Neural cell (in vitro differentiated cells): Measurements from ENCODE around the gene KDM4D. TPM values are rescaled to one million over a fixed set of nuclear protein-coding genes. Genes with fewer than 3 reads are reported as not detected.

Experiments used
- H2AFZ ChIP-seq: fragments of 200-600, 300-800 bp; sonication (generic), shearing (Covaris generic); 2 replicates; pipeline ENCODE4 v1.6.0; 2014; ENCODE audit warnings: low read depth, mild to moderate bottlenecking, antibody characterized with exemption, low read length, moderate library complexity
- H3F3A ChIP-seq: fragments of 200-600 bp; shearing (Covaris generic); 2 replicates; pipeline ENCODE4 v1.6.1; 2016; ENCODE audit warnings: mild to moderate bottlenecking, moderate library complexity, mixed read lengths, antibody characterized with exemption, low read length; ENCODE audit not compliant: insufficient read depth, poor library complexity, severe bottlenecking
- H3K27ac ChIP-seq: fragments of 200-600, 300-800 bp; sonication (generic), shearing (Covaris generic); 2 replicates; pipeline ENCODE4 v1.5.1; 2014; ENCODE audit warnings: mild to moderate bottlenecking, low read length, moderate library complexity
- H3K27me3 ChIP-seq: fragments of 300-800, 200-600 bp; sonication (generic), shearing (Covaris generic); 2 replicates; pipeline ENCODE4 v1.6.0; 2014; ENCODE audit warnings: mild to moderate bottlenecking, low read depth, low read length, moderate library complexity; ENCODE audit not compliant: insufficient read depth
- H3K36me3 ChIP-seq: fragments of 300-800, 200-600 bp; sonication (generic), shearing (Covaris generic); 2 replicates; pipeline ENCODE4 v1.5.1; 2014; ENCODE audit warnings: mild to moderate bottlenecking, antibody characterized with exemption, low read length, moderate library complexity; ENCODE audit not compliant: insufficient read depth
- H3K4me2 ChIP-seq: fragments of 300-800, 200-600 bp; sonication (generic), shearing (Covaris generic); 2 replicates; pipeline ENCODE4 v1.6.0; 2014; ENCODE audit warnings: mild to moderate bottlenecking, low read length
- H3K4me3 ChIP-seq: fragments of 300-800, 200-600 bp; sonication (generic), shearing (Covaris generic); 2 replicates; pipeline ENCODE4 v1.5.1; 2014; ENCODE audit warnings: mild to moderate bottlenecking, low read length, moderate library complexity
- H3K79me2 ChIP-seq: fragments of 200-600 bp; shearing (Covaris generic); replicated peaks from 2 replicates; pipeline ENCODE4 v1.6.0; 2014; ENCODE audit warnings: mild to moderate bottlenecking, low read length, moderate library complexity; ENCODE audit not compliant: insufficient read depth
- H3K9ac ChIP-seq: fragments of 300-800, 200-600 bp; sonication (generic), shearing (Covaris generic); 2 replicates; pipeline ENCODE4 v1.6.1; 2016; ENCODE audit warnings: mild to moderate bottlenecking, low read length, mixed read lengths
- H3K9me2 ChIP-seq: fragments of 200-600 bp; shearing (Covaris generic); 2 replicates; pipeline ENCODE4 v1.6.1; 2016; ENCODE audit warnings: mild to moderate bottlenecking, low read length, mixed read lengths; ENCODE audit not compliant: insufficient read depth
- H3K9me3 ChIP-seq: fragments of 200-600, 300-800 bp; sonication (generic), shearing (Covaris generic); 2 replicates; pipeline ENCODE4 v1.6.1; 2016; ENCODE audit warnings: mild to moderate bottlenecking, mixed run types, low read length, moderate library complexity, mixed read lengths
- H4K20me1 ChIP-seq: fragments of 200-600 bp; shearing (Covaris generic); 2 replicates; pipeline ENCODE4 v1.6.1; 2016; ENCODE audit warnings: mild to moderate bottlenecking, mixed run types; ENCODE audit not compliant: insufficient read depth
- CTCF ChIP-seq: fragments of 450-650 bp; IDR thresholded peaks from 2 replicates; pipeline ENCODE4 v1.5.1; 2014; ENCODE audit warnings: antibody characterized with exemption, mild to moderate bottlenecking, moderate library complexity; ENCODE audit not compliant: poor library complexity, severe bottlenecking
- EP300 ChIP-seq: fragments of 450-650 bp; conservative IDR thresholded peaks from 2 replicates; pipeline ENCODE4 v1.6.1; 2014; ENCODE audit warnings: antibody characterized with exemption, mild to moderate bottlenecking, moderate library complexity; ENCODE audit not compliant: poor library complexity, severe bottlenecking
- EZH2 ChIP-seq: fragments of 200-600, 300-800 bp; shearing (Covaris generic), sonication (generic); IDR thresholded peaks from 2 replicates; pipeline ENCODE4 v1.6.1; 2014; ENCODE audit warnings: antibody characterized with exemption, low read length, borderline replicate concordance, mild to moderate bottlenecking; ENCODE audit not compliant: insufficient read depth, poor library complexity, severe bottlenecking
- MXI1 ChIP-seq: fragments of 450-650 bp; conservative IDR thresholded peaks from 2 replicates; pipeline ENCODE4 v1.6.1; 2014; ENCODE audit warnings: antibody characterized with exemption, mild to moderate bottlenecking; ENCODE audit not compliant: poor library complexity, severe bottlenecking
- POLR2AphosphoS5 ChIP-seq: IDR thresholded peaks from 2 replicates; pipeline ENCODE4 v1.6.1; 2012
- RAD21 ChIP-seq: fragments of 450-650 bp; conservative IDR thresholded peaks from 2 replicates; pipeline ENCODE4 v1.6.1; 2014; ENCODE audit warnings: antibody characterized with exemption, mild to moderate bottlenecking, moderate library complexity
- SMC3 ChIP-seq: fragments of 450-650 bp; conservative IDR thresholded peaks from 2 replicates; pipeline ENCODE4 v1.6.1; 2014; ENCODE audit warnings: antibody characterized with exemption, mild to moderate bottlenecking, moderate library complexity; ENCODE audit not compliant: poor library complexity
- TAF1 ChIP-seq: IDR thresholded peaks from 2 replicates; pipeline ENCODE4 v1.6.1; 2012; ENCODE audit warnings: low read depth
- polyA minus RNA-seq: library from RNA; depleted of rRNA, polyadenylated mRNA; stranded (reverse); fragments of >200 nt; gene quantifications from 2 replicates; pipeline ENCODE4 v1.2.3, GENCODE V29; 2014
- polyA plus RNA-seq: library from polyadenylated mRNA; depleted of rRNA; stranded (reverse); fragments of >200 nt; gene quantifications from 2 replicates; pipeline ENCODE4 v1.2.3, GENCODE V29; 2014
- TF ChIP-seq, protein P1 (sequence below): IDR thresholded peaks from 2 replicates; pipeline ENCODE4 v1.6.1; 2012; ENCODE audit warnings: borderline replicate concordance

The KDM4D gene
- 1.3 and 1.5 TPM in 2 replicates for polyA plus RNA-seq
- polyA minus RNA-seq, result 2.7 and 3.7 TPM in 2 replicates

DNA sequence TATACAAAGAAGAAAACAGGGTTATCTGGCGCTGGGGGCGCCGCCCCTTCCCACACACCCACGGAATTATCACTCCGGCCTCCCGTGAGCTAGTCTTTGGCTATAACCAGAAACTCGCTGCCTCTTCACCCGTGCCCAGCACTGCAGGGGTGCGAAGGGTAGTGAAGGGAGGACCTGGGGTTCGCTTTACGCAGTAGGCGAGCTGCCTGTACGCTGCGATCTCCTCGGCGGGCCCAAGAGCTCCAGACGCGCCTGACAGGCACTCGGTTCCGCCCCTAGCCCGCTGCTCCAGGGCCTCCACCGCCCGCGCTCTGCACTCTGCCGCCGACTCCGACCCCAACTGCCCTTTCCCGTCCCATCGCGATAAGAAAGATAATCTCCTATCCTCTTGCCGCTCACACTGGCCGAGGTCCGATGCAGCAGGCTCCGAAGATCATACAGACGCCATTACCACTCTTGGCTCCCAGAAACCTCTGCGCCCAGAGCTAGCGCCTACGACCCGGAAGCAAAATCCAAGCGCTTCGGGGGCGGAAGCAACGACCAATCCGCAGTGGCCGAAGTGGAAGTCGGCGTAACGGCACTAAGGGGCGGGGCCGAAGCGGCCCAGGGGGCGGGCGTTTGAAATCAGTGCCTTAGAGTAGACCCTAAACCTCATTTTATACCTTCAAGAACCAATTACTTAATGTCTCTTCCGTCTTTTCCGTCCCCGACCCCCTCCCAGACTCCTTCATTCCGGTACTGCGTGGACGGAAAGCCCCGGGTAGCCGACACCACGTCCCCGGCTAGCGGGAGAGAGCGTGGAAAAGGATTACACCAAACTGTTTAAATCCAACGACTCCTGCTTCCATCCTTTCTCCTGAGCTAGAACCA is at the start of gene KDM4D, which contains the start of gene CWC15:
KDM4D (plus strand) TSS at position 611 of the 870 bp plus-strand sequence. CDS start 23,664 bp downstream, outside the sequence.
CWC15 (minus strand) TSS at position 458 of the 870 bp plus-strand sequence. CDS start 1,371 bp downstream, outside the sequence.
- Histone ChIP-seq H3K9me2 (no peaks in the 10 kb centered on the region), H4K20me1 (no peaks in the 10 kb centered on the region), H3K4me2 (peak within 1 kb of the TSS; percentile 90), H2AFZ (peak within 1 kb of the TSS; percentile 95), H3K36me3 (no peaks in the 10 kb centered on the region), H3F3A (peaks cover 3% of the 10 kb centered on the region), H3K9ac (peak within 1 kb of the TSS; percentile 92), H3K27ac (peak within 1 kb of the TSS; percentile 79), H3K79me2 (peaks cover 15% of the 10 kb centered on the region), H3K4me3 (peak within 1 kb of the TSS; percentile 80), H3K9me3 (no peaks in the 10 kb centered on the region), H3K27me3 (no peaks in the 10 kb centered on the region)
- TF ChIP-seq TAF1 (peak; percentile 93), RAD21 (peak; percentile 49), POLR2AphosphoS5 (peak; percentile 97), MXI1 (peak; percentile 87), EP300 (peak; percentile 32), CTCF (peak; percentile 13), EZH2 (no peak), SMC3 (peak; percentile 52)
- TF ChIP-seq, protein P1, sequence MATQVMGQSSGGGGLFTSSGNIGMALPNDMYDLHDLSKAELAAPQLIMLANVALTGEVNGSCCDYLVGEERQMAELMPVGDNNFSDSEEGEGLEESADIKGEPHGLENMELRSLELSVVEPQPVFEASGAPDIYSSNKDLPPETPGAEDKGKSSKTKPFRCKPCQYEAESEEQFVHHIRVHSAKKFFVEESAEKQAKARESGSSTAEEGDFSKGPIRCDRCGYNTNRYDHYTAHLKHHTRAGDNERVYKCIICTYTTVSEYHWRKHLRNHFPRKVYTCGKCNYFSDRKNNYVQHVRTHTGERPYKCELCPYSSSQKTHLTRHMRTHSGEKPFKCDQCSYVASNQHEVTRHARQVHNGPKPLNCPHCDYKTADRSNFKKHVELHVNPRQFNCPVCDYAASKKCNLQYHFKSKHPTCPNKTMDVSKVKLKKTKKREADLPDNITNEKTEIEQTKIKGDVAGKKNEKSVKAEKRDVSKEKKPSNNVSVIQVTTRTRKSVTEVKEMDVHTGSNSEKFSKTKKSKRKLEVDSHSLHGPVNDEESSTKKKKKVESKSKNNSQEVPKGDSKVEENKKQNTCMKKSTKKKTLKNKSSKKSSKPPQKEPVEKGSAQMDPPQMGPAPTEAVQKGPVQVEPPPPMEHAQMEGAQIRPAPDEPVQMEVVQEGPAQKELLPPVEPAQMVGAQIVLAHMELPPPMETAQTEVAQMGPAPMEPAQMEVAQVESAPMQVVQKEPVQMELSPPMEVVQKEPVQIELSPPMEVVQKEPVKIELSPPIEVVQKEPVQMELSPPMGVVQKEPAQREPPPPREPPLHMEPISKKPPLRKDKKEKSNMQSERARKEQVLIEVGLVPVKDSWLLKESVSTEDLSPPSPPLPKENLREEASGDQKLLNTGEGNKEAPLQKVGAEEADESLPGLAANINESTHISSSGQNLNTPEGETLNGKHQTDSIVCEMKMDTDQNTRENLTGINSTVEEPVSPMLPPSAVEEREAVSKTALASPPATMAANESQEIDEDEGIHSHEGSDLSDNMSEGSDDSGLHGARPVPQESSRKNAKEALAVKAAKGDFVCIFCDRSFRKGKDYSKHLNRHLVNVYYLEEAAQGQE, result peak; percentile 92

DNA sequence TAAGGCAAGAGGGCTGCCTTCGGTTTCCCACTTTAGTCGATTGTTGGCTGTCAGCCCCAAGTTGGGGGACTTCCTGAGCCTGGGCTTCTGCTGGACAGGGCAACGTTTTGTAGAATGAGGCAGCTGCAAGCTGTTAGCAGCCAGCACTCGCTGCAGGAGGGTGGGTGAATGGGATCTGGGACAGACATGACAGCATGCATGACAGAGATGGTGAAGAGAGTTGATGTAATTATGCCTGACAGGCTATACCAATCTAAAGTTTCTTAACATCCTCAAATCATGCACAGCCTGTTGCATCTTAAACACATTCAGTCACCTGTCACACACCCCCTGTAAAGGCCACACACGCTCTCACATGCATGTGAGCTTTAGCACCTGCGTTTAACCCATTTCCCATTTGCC is 49.3 kb upstream of the KDM4D start:
- Histone ChIP-seq H3K4me2 (no peak overlapping the region), H3K79me2 (no peaks in the 10 kb centered on the region)

More for the DNA sequence above, 49.3 kb upstream of the KDM4D start:
- H4K20me1 ChIP-seq, result no peaks in the 10 kb centered on the region
- no peaks in the 10 kb centered on the region for H3K27me3 ChIP-seq
- H3K27ac ChIP-seq, result no peak overlapping the region
- no peaks in the 10 kb centered on the region for H3F3A ChIP-seq
- H3K4me3 ChIP-seq, result no peak overlapping the region
- H3K9me2 ChIP-seq, result no peaks in the 10 kb centered on the region
- H3K9me3 ChIP-seq, result no peaks in the 10 kb centered on the region
- H3K9ac ChIP-seq, result no peak overlapping the region
- H2AFZ ChIP-seq, result no peak overlapping the region
- TF ChIP-seq EP300 (no peak), MXI1 (no peak), RAD21 (no peak), SMC3 (no peak), TAF1 (no peak)
- TF ChIP-seq, protein P1, result no peak
- no peaks in the 10 kb centered on the region for H3K36me3 ChIP-seq
